ENCODE data around the gene PLA2G15. TPM values are rescaled to one million over a fixed set of nuclear protein-coding genes. Genes with fewer than 3 reads are reported as not detected.

PLA2G15 gene
- total and polyA plus RNA-seq, 2 of the 13 experiments (the other 11 are each of a cell fraction or from before 2014, with no cell fraction given) = 14.4 to 23.7 TPM

GRCh38 chr16:68237243-68238028, 7.7 kb upstream of the PLA2G15 start (continued):
- TF ChIP-seq NCOR1 (IDR thresholded peaks at IDR 0.05; ENCODE audit: borderline replicate concordance, low read length) = peak; percentile 50; the same call in 1 of the 2 replicates
- peak; percentile 86 for TF ChIP-seq MED1 (CRISPR knock-in tag; IDR thresholded peaks at IDR 0.05)
- TF ChIP-seq NFATC3 (CRISPR knock-in tag; IDR thresholded peaks at IDR 0.05) = 0 out of 2 replicates have a peak, but pooled peaks have one; percentile 66
- no peak for TF ChIP-seq SMARCE1 (IDR thresholded peaks at IDR 0.05; ENCODE audit: borderline replicate concordance)
- peak in 1 of 2 experiments; percentile 58; a peak in 1 of 4 replicates for TF ChIP-seq ATF4 (CRISPR knock-in tag; IDR thresholded peaks at IDR 0.05)
- TF ChIP-seq EED (CRISPR knock-in tag; IDR thresholded peaks at IDR 0.05) = no peak; the same call in 1 of the 2 replicates
- TF ChIP-seq, protein P1, sequence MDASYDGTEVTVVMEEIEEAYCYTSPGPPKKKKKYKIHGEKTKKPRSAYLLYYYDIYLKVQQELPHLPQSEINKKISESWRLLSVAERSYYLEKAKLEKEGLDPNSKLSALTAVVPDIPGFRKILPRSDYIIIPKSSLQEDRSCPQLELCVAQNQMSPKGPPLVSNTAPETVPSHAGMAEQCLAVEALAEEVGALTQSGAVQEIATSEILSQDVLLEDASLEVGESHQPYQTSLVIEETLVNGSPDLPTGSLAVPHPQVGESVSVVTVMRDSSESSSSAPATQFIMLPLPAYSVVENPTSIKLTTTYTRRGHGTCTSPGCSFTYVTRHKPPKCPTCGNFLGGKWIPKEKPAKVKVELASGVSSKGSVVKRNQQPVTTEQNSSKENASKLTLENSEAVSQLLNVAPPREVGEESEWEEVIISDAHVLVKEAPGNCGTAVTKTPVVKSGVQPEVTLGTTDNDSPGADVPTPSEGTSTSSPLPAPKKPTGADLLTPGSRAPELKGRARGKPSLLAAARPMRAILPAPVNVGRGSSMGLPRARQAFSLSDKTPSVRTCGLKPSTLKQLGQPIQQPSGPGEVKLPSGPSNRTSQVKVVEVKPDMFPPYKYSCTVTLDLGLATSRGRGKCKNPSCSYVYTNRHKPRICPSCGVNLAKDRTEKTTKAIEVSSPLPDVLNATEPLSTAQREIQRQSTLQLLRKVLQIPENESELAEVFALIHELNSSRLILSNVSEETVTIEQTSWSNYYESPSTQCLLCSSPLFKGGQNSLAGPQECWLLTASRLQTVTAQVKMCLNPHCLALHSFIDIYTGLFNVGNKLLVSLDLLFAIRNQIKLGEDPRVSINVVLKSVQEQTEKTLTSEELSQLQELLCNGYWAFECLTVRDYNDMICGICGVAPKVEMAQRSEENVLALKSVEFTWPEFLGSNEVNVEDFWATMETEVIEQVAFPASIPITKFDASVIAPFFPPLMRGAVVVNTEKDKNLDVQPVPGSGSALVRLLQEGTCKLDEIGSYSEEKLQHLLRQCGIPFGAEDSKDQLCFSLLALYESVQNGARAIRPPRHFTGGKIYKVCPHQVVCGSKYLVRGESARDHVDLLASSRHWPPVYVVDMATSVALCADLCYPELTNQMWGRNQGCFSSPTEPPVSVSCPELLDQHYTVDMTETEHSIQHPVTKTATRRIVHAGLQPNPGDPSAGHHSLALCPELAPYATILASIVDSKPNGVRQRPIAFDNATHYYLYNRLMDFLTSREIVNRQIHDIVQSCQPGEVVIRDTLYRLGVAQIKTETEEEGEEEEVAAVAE (CRISPR knock-in tag; IDR thresholded peaks at IDR 0.05; ENCODE audit: borderline replicate concordance) = peak; percentile 54; the same call in 1 of the 2 replicates
- TF ChIP-seq SAFB2 (CRISPR knock-in tag; IDR thresholded peaks at IDR 0.05; ENCODE audit: borderline replicate concordance, low read depth) = no peak; the same call in 1 of the 2 replicates
- peak; percentile 76; the same call in 1 of the 2 replicates for TF ChIP-seq TFE3 (CRISPR knock-in tag; IDR thresholded peaks at IDR 0.05)
- TF ChIP-seq ZNF839 (CRISPR knock-in tag; IDR thresholded peaks at IDR 0.05; ENCODE audit: borderline replicate concordance) = no peak; the same call in 1 of the 2 replicates
- no peak for TF ChIP-seq CC2D1A (CRISPR knock-in tag; IDR thresholded peaks at IDR 0.05)
- TF ChIP-seq FLYWCH1 (CRISPR knock-in tag; IDR thresholded peaks at IDR 0.05) = 0 out of 2 replicates have a peak, but pooled peaks have one; percentile 32
- TF ChIP-seq ZNF546 (CRISPR knock-in tag; conservative IDR thresholded peaks at IDR 0.05) = no peak; the same call in 1 of the 2 replicates
- no peak for TF ChIP-seq BRCA1 (CRISPR knock-in tag; IDR thresholded peaks at IDR 0.05)
- peak; percentile 98 for TF ChIP-seq DRAP1 (CRISPR knock-in tag; IDR thresholded peaks at IDR 0.05)
- TF ChIP-seq RBM39 (IDR thresholded peaks at IDR 0.05; ENCODE audit: low read depth, low read length, poor library complexity, severe bottlenecking) = peak; percentile 81

All from HepG2 (cell line).